Measurements from ENCODE around the gene CDH23.
"Not testable (repeated sequence)": the region's sequence is repeated elsewhere in the genome, so short reads cannot be mapped to it uniquely, and the experiment has no call there.

CDH23 gene

DNA sequence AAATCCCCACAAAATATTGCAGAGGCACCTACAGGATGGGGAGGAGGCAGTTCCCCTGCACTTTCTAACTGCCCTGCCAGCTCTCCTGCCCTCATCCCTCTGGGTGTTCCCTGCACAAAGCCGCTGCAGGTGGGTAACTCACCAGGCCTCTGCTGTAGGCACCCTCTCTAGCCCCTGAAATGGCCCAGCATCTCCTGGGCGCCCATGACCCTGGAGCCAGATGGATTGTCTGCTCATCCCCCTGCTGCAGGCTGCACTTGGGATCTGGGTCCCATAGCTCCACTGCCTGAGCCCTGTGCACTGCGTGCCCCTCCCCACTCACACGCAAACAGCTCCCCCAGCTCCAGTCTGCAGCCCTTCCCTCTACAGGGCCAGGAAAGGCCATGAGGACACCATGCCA is 192.0 kb downstream of the CDH23 start:
- DNase-seq, result no peak

DNA sequence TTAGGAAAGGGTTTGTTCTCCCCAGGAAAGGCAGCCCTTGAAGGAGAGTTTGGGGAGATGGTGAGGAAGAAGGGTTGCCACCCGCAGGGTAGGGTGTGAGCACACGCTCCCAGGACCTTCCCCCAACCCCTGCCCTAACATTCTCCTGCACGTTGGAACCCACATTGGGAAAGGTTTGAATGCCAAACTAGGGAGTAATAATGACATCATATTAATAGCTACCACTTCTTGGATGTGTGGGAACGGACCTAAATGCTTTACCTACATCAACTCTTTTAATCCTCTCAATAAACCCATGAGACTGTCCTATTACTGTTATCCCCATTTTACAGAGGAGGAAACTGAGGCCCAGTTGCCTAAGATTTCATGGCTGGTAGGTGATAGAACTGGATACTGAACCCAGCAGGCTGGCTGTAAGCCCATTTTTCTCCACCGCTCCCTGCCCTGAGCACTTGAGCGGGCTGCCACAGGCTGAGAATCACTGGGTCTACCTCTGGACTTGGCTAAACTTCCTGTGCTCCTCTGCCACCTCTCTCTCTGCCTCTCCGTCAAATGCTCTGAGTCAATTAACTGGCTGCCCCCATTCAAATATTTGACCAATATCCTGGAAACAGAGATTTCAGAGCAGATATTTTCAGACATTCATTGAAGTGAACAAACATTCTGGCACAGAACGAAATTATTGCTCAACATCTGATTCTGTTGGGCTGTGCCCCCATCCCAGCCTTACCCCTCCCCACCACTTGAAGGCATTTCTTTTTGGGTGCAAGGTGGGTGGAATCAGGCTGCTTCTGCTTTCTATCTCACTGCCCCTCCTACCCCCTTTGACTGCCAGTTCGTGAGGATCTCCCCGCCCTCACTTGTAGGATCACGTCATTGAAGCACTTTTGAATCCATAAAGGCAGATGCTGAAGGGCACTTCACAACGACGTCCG is 193.2 kb downstream of the CDH23 start:
- DNase-seq, result no peak

DNA sequence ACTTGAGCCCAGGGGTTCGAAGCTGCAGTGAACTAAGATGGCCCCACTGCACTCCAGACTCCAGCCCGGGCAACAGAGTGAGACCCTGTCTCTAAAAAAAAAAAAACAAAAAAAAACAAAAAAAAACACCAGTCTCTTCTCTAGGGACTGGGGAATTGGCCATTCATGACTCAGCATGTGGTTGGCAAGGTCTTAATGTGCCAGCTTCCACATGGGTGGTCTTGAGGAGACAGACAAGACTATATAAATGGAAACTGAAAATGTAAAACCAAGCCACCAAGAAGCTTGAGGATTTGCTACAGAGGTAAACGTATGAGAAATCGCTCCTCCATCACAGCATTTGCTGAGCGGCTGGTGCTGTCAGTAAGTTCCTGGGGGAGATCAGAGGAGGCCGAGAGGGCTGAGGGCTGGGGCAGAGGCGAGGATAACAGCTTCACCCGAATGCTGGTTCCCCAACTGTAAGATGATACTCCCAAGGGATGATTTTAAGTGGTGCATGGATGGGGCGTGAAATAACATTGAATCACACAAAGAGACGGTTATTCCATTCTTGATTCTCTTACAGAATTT is 194.1 kb downstream of the CDH23 start:
- DNase-seq, result no peak

DNA sequence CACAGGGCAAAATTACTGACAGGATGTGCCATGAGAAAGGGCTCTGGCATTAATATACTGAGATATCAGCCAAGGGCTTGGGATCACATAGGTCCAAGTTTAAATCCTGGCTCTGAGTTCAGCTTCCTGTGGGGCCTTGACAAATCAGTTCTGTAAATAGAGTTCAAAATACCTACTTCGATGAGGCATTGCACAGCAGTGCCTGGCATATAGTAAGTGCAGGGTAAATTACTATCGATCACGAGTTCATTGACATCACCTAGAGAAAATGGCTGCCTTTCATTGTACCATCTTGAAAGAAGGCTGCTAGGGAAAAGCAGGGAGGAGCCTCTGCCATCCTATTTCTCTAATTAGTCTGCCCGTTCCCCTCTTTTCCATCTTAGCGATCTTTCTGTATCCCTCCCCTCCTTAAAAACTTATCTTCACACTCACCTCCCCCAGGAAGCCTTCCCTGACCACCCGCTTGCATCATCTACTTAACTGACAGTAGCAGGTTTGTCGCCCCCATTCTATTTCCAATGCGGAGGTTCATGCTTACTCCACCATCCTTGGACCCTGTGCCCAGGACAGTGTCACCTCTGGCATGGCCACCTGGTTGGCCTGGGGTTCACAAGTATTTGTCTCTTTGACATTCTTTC is 198.3 kb downstream of the CDH23 start:
- DNase-seq, result no peak

DNA sequence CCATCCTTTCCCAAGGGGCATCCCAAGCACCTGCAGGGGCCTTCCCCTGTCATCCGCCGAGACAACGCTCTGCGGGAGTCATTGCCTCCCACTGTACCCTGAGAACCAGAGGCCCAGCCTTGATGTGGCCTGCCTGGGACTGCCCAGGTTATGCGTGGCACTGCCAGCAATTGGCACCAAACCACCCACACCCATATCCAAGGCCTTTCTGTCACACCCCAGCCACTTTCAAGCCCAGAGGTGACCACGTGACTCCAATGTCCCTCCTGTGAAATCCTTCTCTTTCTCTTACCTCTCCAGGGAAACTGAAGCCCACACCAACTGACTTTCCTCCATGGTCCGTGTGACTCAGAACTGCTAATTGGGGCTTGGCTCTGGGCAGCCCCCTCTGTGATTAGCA is 198.9 kb downstream of the CDH23 start:
- no peak for DNase-seq

DNA sequence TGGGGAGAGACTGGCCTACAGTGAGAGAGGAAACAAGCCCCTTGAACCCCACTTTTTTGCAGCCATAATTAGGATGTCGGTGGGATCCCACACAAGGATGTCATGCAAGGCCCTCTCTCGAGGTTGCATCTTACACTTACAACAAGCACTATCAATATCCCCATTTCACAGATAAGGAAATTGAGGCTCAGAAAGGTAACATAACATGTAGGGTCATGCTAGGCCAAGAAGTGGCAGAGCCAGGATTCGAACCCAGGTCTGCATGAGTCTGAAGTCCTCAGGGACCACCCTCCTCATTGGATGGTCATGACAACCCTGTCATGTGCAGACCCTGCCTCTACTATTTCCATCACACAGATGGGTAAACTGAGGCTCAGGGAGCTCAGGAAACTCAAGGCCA is 199.4 kb downstream of the CDH23 start:
- no peak for DNase-seq

DNA sequence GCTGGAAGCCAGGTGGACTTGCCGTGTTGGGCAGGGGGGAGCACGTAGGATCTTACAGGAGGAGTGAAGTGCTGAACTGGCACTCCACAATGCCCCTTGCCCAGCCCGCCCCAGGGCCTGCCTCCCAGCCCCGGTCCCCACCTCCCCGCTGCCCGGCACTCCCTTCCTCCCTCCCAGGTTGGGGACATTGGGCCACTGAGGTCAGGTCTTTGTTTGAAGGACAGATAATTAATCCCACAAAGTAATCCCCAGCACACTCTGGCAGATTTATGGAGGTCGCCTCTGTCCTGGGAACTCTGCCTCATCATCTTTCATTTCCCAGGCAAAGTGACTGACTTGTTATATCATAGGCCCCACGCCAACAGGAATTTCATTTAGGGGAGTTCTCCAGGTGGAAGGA is 200.0 kb downstream of the CDH23 start:
- no peak for DNase-seq

DNA sequence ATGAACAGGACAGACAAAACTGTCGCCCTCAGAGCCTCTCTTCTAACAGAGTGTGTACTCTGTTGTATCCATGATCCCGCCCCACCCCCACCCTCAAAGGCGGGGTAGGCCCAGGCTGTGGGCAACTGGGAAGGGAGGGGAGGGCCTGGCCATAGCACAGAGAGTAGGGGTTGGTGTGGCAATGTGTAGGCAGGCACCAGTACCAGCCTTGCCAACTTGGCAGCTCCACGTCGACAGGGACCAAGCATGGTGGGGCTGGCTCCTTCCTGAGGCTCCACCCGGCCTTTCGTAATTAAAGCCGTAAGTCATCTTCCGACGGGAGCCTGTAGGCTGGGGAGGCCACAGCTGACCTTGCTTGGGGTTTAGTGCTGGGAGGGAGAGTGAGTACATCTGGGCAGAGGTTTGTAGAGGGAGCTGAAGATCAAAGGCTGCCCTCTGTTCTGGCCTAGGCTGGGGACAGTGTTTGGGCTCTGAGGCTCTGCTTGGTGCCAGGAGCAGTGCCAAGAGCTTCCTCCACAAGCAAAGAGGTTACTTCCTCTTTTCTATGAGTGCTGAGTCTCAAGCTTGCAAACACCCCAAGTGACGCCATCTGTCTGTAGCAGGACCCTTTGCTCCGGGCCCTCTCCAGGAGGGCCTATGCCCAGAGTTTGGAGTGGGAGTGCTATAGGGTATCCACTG is 201.2 kb downstream of the CDH23 start:
- peak; percentile 44 for DNase-seq

DNA sequence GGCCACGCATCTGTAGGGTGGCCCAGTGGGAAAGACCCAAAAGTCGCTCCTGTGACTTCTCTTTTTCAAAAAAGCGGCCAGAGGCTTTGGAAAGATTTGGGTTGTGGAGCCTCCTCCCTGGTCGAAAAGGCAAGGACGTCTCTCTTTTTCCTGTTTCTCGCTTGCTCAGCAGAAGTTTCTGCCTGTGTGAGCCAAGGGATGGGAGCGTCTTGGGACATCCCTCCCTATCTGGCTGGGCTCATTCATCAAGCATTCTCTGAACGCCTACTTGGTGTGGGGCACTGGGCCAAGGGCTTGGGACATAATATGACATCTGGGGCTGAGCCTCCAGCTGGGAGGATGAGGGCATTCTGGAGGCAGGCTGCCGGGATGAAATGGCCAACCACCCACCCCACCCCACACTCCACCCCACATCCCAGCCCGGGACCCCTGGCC is 201.9 kb downstream of the CDH23 start:
- peak; percentile 5 for DNase-seq

DNA sequence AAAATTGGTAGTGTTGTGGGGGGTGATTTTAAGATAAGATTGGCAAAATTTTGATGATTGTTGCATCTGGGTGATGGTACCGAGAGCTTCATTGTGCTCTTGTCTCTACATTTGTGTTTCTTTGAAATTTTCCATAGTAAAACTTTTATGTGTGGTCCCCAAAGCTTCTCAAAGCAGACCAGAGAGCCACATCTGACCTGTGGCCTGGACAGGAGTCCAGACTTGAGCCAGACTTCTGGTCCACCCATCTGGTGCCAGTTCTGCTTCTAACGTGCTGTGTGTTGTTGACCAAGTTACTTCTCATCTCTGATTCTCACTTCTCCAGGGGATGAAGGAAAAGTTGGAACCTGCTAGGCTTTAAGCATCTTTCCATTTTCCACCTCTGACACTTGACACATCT is 202.8 kb downstream of the CDH23 start:
- no peak for DNase-seq

DNA sequence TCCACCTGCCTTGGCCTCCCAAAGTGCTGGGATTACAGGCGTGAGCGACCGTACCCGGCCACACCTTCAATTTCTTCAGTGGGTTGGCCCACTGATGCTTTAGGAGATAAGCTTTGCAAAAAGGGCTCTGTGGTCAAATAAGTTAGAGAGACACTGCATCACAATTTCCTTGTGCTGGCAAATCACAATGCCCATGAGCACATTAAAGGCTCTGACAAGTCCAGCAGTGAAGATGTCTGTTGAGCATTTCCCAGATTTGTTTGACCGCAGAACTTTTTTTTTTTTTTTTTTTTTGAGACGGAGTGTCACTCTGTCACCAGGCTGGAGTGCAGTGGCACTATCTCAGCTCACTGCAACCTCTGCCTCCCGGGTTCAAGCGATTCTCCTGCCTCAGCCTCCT is 203.5 kb downstream of the CDH23 start:
- not testable (repeated sequence) for DNase-seq

DNA sequence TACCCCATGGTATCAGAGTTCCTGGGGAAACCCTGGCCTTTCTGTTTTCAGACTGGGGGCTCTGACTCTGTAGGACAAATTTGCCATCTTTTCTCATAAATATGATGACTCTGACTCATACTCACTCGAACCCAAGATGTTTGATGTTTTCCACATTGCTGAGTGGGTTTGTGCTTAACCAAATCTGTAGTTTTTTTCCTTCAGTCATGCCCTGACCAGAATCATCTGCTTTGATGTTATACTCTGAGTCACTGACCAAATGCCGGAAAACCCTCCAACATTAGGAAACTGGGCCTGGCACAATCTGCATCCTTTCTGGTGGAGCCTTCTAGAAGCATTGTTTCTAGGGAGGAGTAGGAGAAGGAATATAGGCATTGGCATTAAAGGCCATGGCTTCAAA is 204.1 kb downstream of the CDH23 start:
- DNase-seq, result no peak

DNA sequence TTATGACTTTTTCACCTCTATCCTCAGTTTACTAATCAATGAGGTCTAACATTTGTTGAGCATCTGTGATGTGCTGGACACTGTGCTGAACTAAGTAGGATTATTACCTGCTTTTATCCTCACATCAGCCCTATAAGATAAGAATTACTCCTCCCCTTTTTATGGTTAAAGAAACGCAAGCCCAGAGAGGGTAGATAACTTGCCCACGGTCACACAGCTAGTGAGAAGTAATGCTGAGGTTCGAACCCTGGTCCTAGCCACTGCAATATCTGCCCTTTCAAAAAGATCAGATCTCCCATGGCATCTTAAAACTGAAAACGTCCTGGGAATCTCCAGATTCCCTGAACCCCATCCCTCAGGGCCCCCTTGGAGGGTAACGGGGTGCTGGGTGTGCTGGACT is 204.6 kb downstream of the CDH23 start:
- no peak for DNase-seq

DNA sequence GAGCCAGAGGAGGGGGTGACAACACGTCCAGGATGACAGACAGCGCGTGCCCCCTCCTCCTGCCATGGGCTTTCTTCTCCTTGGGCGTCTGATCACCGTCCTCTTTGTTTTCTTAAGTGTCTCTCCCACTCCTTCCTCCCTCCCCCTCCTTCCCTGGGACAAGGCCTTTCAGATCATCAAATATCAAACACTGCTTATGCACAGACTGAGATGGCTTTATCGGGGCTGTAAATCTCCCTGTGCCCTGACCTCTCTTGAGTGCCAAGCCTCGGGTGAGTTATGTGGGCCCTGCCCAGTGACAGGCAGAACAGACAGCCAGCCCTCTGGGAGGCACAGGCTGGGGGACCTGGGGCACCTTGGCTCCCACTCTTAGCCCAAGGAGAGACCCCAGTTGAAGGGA is 206.4 kb downstream of the CDH23 start:
- DNase-seq, result no peak

DNA sequence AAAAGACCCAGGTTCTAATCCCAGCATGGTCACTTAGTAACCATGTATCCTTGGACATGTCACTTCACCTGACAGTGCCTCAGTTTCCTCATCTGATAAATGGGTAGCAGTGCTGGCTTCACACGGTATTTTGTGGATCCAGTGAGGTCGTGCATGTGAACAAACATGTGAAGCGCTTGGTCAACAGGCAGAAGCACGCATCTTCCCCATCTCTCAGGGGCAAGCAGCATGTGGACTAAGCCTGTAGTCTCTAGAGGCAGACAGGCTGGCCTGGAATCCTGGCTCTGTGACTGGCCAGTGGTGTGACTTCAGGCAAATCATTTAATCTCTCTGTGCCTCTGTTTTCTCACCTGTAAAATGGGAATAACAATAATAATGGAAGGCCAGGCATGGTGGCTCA is 207.0 kb downstream of the CDH23 start:
- DNase-seq, result no peak

DNA sequence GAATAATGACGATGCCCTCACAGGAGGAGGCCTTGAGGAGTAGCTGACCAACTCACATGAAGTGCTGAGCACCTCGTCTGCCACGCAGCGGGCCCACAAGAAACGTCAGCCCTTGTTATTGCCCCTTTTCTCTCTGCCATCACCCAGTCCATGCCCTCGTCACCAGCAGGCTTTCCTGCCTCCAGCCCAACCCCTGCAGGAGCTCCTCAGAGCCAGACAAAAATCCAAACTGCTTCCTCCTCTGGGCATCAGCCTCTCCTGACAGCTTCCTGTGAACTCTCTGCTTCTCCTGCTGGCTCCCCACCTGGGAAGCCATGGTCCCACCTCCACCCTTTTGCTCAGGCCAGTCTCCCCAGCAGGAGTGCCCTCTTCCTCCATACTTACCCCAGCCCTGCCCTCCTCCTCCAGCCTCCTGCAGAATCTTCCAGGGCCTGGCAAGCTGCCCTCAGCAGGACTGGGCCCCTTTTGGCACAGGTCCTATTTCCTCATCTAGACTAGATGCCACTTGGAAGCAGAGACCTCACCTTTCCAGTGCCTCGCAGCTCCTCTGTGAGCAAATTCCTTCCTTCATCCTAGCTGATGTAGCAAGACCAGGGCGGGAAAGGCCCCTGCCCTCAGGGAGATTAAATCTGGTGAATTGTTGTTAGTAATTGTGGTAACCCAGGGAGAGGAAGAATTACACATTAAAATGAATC is 207.8 kb downstream of the CDH23 start:
- DNase-seq, result no peak

DNA sequence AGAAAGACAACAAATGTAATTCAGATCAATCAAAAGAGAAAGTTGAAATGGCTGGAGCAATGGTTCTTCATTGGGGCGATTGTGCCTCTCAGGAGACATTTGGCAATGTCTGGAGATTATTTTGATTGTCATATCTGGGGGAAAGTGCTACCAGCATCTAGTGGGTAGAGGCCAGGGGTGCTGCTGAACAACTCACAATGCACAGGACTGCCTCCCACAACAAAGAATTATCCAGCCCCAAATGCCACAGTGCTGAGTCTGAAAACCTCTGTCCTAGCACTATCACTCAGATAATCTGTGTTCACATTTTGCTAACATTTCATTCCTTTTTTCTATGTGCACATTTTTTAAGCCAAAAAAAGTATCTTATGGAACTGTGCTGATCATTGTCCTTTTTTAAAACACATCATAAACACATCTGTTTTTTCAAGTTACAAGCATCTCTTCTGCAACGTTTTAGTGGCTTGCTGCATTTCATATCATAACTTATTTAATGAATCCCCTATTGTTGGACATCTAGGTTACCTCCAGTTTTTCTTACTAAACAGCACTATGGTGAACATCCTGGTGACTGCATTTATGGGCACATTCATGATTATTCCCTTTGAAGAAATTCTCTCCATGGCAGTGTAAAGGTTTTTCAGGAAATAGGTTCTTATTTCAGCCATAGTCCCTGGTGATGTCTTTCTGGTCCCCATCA is 208.7 kb downstream of the CDH23 start:
- DNase-seq, result no peak

DNA sequence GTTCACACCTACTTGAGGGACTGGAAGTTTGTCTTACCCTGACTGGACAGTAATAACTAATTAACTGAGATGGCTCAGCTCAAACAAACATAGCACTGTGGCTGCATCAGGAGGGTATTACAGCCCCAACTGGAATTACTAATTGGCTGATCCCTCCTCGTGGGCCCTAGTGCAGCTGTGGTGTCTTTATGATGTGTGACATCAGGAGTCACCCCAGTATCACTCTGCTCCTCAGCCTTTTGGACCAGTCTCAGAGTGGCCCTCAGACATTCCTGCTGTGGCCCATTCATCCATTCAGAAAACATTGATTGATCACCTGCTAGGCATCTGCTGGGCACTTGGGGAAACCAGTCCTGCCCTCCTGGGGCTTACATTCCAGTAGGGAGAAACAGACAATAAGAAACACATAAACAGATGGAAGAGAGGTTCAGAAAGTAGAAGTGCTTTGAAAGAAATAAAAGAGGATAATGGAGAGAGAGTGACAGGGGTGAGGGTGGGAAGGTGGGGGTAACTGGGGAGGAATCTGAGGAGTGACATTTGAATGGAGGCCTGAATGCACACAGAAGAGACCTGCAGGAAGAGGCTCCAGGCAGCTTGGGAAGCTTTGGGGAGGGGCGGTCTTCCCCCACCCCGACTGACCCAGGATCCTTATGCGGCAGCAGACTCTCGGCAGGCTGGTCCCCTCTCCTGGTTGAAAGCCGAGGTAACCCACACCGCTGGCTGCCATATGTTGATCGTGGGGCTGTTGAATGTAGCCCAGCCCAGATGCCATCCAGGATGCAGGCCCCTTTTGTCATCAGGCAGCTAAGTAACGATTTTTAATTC is 209.7 kb downstream of the CDH23 start:
- no peak for DNase-seq

DNA sequence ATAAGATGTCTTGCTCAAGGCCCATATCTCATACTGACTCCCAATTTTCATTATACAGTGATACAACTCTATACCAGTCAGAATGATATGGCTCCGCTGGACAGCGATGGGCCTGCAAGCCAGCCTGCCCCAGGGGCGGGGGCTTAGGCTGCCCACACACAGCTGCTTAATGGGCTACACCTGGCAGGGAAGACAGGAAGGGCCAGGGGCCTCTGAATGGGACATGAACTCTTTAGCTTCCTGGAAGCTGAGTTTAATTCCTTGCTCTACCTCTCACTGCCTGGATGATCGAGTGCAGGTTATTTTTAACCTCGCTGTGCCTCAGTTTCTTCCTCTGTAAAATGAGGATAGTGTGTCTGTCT is 210.3 kb downstream of the CDH23 start:
- DNase-seq, result no peak

DNA sequence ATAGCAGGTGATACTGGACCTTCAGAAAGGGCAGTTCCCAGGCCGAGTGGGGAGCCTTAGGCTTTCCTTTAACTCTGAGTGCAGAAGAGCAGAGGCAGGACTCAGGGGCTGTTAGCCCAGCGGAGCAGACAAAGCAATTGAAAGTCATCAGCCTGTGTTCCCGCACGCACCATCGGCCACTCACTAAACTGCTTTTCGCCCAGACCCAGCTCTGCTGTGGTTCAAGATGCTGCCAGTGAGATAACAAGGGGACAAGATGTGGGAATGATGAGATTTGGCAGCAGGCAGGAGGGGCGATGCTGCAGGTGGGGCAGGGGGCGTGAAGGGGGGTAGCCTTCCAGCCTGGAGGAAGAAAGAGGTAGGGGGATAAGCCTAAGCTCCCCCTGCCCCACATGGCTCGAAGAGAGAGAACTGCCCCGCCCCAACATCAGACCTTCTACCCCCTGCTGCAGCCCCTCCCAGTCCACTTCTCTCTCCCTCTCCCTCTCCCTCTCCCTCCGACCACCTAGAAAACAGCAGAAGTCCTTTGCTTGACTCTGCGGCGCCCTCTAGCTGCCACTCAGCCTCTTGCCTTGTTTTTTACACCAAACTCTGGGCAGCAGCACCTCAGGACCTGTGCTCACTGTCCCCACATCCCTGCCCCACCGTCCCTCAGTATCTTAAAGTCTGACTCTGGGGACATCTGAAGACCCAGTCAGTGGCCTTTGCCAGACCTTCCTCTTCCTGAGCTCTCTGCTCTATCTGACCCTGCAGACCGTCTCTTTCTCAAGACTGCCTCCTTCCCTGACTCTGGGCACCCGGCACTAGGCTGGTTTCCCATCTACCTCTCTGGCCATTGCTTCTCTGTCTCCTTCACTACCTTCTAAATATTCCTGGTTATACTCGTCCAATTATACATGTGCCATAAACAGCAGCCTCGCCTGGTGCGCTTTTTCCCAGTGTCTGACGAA is 212.4 kb downstream of the CDH23 start:
- peak; percentile 56 for DNase-seq

All from CD4-positive, alpha-beta T cell treated with Interferon gamma for 1 hour (primary cell).